Keratinocyte (primary cell): Measurements from ENCODE around the gene PAGE3. TPM values are rescaled to one million over a fixed set of nuclear protein-coding genes. Genes with fewer than 3 reads are reported as not detected.
A peak's percentile ranks its signal among the peaks of the same experiment; 100 is the strongest.

ENCODE experiments used
- DNase-seq: peaks from one replicate; pipeline ENCODE4 v3.0.0-alpha.2; 2011; ENCODE audit warnings: low read depth, missing footprints, low spot score
- FAIRE-seq: peaks from 2 replicates; lab custom pipeline; 2011; peaks lifted over from hg19 to GRCh38; lab: Jason Lieb, UNC
- H2AFZ ChIP-seq: 2 replicates; pipeline ENCODE4 v1.6.0; 2012; ENCODE audit warnings: low read length, control low read depth, inconsistent platforms; ENCODE audit not compliant: control insufficient read depth
- H3K27ac ChIP-seq: 2 replicates; pipeline ENCODE4 v1.5.1; 2011; ENCODE audit warnings: low read length; ENCODE audit not compliant: control insufficient read depth, insufficient read depth
- H3K27me3 ChIP-seq: 3 replicates; pipeline ENCODE4 v1.6.0; 2011; ENCODE audit warnings: low read length; ENCODE audit not compliant: control insufficient read depth, insufficient read depth; ENCODE audit errors: extremely low read depth
- H3K36me3 ChIP-seq, 2 experiments: 2 replicates in 1 of 2; 3 replicates in 1 of 2; pipeline ENCODE4 v1.5.1; 2011; ENCODE audit warnings: low read length in 2 of 2, mild to moderate bottlenecking in 1 of 2; ENCODE audit not compliant: control insufficient read depth in 2 of 2, insufficient read depth in 2 of 2; ENCODE audit errors: extremely low read depth in 1 of 2
- H3K4me1 ChIP-seq: 3 replicates; pipeline ENCODE4 v1.5.1; 2011; ENCODE audit warnings: low read length; ENCODE audit not compliant: control insufficient read depth, insufficient read depth; ENCODE audit errors: extremely low read depth
- H3K4me2 ChIP-seq: 3 replicates; pipeline ENCODE4 v1.6.0; 2011; ENCODE audit warnings: low read depth, low read length; ENCODE audit not compliant: control insufficient read depth, insufficient read depth; ENCODE audit errors: extremely low read depth
- H3K4me3 ChIP-seq, 3 experiments: fragments of 200-600 bp in 1 of 3; sonication (generic) in 1 of 3; 2 replicates in 2 of 3; 3 replicates in 1 of 3; pipeline ENCODE4 v1.5.1; 2011 to 2016; ENCODE audit warnings: low read length in 3 of 3, mild to moderate bottlenecking in 3 of 3, control low read depth in 2 of 3, inconsistent platforms in 1 of 3, low read depth in 1 of 3, mixed read lengths in 1 of 3, mixed run types in 1 of 3, moderate library complexity in 1 of 3; ENCODE audit not compliant: control insufficient read depth in 2 of 3, insufficient read depth in 2 of 3; ENCODE audit errors: extremely low read depth in 1 of 3
- H3K79me2 ChIP-seq: 2 replicates; pipeline ENCODE4 v1.6.0; 2012; ENCODE audit warnings: low read length; ENCODE audit not compliant: control insufficient read depth, insufficient read depth
- H3K9ac ChIP-seq: 3 replicates; pipeline ENCODE4 v1.6.0; 2011; ENCODE audit warnings: low read length; ENCODE audit not compliant: control insufficient read depth, insufficient read depth; ENCODE audit errors: extremely low read depth
- H3K9me1 ChIP-seq: 3 replicates; pipeline ENCODE4 v1.6.0; 2011; ENCODE audit warnings: low read length; ENCODE audit not compliant: control insufficient read depth, insufficient read depth; ENCODE audit errors: extremely low read depth
- H3K9me3 ChIP-seq: 2 replicates; pipeline ENCODE4 v1.5.1; 2012; ENCODE audit warnings: low read depth, low read length; ENCODE audit not compliant: control insufficient read depth
- H4K20me1 ChIP-seq: 3 replicates; pipeline ENCODE4 v1.6.0; 2011; ENCODE audit warnings: low read length; ENCODE audit not compliant: control insufficient read depth, insufficient read depth; ENCODE audit errors: extremely low read depth
- CTCF ChIP-seq, 3 experiments: IDR thresholded peaks in 1 of 3; conservative IDR thresholded peaks in 1 of 3; optimal IDR thresholded peaks in 1 of 3; 2 replicates in 2 of 3; 3 replicates in 1 of 3; pipeline versions ENCODE3 to v1.5.1; 2011; ENCODE audit warnings: low read length in 3 of 3, mild to moderate bottlenecking in 3 of 3, moderate library complexity in 2 of 3, control low read depth in 1 of 3, inconsistent platforms in 1 of 3; ENCODE audit not compliant: insufficient read depth in 2 of 3; ENCODE audit errors: extremely low read depth in 1 of 3
- EZH2 ChIP-seq: IDR thresholded peaks from one replicate; pipeline ENCODE4 v1.6.1; 2012; ENCODE audit warnings: inconsistent platforms, mild to moderate bottlenecking, low read length, moderate library complexity
- dilution Hi-C: fragments of 300-500 bp; cut with MboI; formaldehyde crosslinking; loops from one replicate; pipeline ENCODE4 v1.7.0; 2020; ENCODE audit warnings: low sequenced_read_pairs; ENCODE audit not compliant: extremely low pct_ligation_motif_present
- polyA minus RNA-seq, 3 experiments: library from RNA; depleted of rRNA, polyadenylated mRNA; stranded (reverse); fragments of >200 nt; gene quantifications; 1 replicate in 1 of 3; 2 replicates in 1 of 3; 3 replicates in 1 of 3; pipeline ENCODE4 v1.2.3, GENCODE V29; 2011
- polyA plus RNA-seq, 5 experiments: library from polyadenylated mRNA; depleted of rRNA in 3 of 5; stranded (reverse) in 3 of 5; stranded (forward) in 1 of 5; unstranded in 1 of 5; fragments of >200 nt; gene quantifications; 1 replicate in 1 of 5; 2 replicates in 3 of 5; 3 replicates in 1 of 5; pipeline versions ENCODE4 v1.2.1 to v1.2.3, GENCODE V29; 2011 to 2012; ENCODE audit warnings: missing spikeins in 2 of 5, low read depth in 1 of 5, low replicate concordance in 1 of 5

The PAGE3 gene
- polyA plus RNA-seq (not detected in 3 replicates), polyA minus RNA-seq (not detected in 3 replicates)
- 0.50 TPM for polyA plus RNA-seq (2011; ENCODE audit: low read depth)
- polyA plus RNA-seq (2011; cell fraction: cytosol; rRNA removed): not detected in 2 replicates
- polyA plus RNA-seq (2011; cell fraction: nucleus; rRNA removed): not detected in 2 replicates
- not detected in 2 replicates for polyA plus RNA-seq (2012; ENCODE audit: low replicate concordance)
- not detected for polyA minus RNA-seq (2011; cell fraction: cytosol; rRNA and poly(A)+ RNA removed)
- polyA minus RNA-seq (2011; cell fraction: nucleus; rRNA and poly(A)+ RNA removed): not detected in 2 replicates

DNA sequence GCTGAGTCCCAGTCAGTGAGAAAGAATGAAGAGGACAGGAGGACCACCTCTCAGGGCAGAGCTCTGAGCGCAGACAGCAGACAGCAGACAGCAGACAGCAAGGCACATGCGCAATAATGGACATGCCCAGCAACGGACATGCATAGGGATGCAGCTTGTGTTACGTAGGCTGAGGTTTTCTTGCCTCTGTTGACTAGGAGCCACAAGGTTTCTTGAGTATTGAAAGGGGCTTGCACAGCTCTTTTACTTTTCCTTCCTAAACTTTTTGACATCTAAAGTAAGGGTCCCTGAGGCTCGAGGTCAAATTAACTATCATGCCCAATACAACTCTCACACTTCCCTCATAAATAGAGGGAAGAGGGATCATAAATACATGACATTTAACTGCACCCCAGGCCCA, at the start of gene PAGE3:
PAGE3 (minus strand) TSS at position 101 of the 400 bp plus-strand sequence. CDS start 1,013 bp downstream, outside the sequence.
- Histone ChIP-seq H3K27ac (no peak within 1 kb of the TSS), H3K4me3 (no peak within 1 kb of the TSS), H3K27me3 (no peaks in the 10 kb centered on the region), H3K9ac (no peak within 1 kb of the TSS), H4K20me1 (no peaks in the 10 kb centered on the region), H3K4me2 (no peak within 1 kb of the TSS), H3K79me2 (no peaks in the 10 kb centered on the region), H3K4me1 (no peaks in the 10 kb centered on the region), H3K36me3 (no peaks in the 10 kb centered on the region), H2AFZ (no peak within 1 kb of the TSS), H3K9me3 (peaks cover 2% of the 10 kb centered on the region), H3K9me1 (no peaks in the 10 kb centered on the region)
- FAIRE-seq (no peak), DNase-seq (no peak)
- dilution Hi-C loops: no loop called here
- TF ChIP-seq CTCF (optimal IDR thresholded peaks at IDR 0.05 in 1 of 3, IDR thresholded peaks at IDR 0.05 in 1 of 3, conservative IDR thresholded peaks at IDR 0.05 in 1 of 3; ENCODE audit: extremely low read depth in 1 of 3, insufficient read depth in 2 of 3, low read length in 3 of 3) (no peak), EZH2 (no peak)

DNA sequence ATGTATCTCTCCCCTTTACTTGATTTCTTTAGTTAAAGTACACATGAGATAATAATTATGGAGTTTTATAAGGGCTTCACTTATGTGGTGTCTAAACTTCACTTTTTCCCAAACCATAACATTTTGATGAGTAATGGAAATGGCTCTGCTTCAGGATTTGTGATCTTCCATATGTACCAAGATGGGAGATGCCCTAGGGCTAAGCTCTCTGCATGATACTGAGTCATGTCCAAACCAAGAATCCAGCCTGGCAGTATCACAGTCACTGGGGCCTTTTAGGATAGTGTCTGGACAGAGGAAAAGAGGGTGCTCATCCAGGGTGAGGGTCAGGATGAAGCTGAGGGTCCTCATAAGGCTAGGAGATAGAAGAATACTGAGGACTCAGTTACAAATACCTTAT, 47.9 kb upstream of the PAGE3 start:
- no peak overlapping the region for H3K4me2 ChIP-seq
- no peak for FAIRE-seq
- peak; percentile 11 for DNase-seq
- H3K4me1 ChIP-seq: no peaks in the 10 kb centered on the region
- no peaks in the 10 kb centered on the region for H3K9me3 ChIP-seq
- H3K79me2 ChIP-seq: no peaks in the 10 kb centered on the region
- H3K4me3 ChIP-seq: no peak overlapping the region
- H3K9ac ChIP-seq: no peak overlapping the region
- no peaks in the 10 kb centered on the region for H3K36me3 ChIP-seq
- H3K9me1 ChIP-seq: no peaks in the 10 kb centered on the region
- H3K27me3 ChIP-seq: no peaks in the 10 kb centered on the region
- no peaks in the 10 kb centered on the region for H4K20me1 ChIP-seq
- dilution Hi-C loops: no loop called here
- H3K27ac ChIP-seq: no peak overlapping the region
- no peak overlapping the region for H2AFZ ChIP-seq
- TF ChIP-seq CTCF (optimal IDR thresholded peaks at IDR 0.05 in 1 of 3, IDR thresholded peaks at IDR 0.05 in 1 of 3, conservative IDR thresholded peaks at IDR 0.05 in 1 of 3; ENCODE audit: extremely low read depth in 1 of 3, insufficient read depth in 2 of 3, low read length in 3 of 3): no peak
- TF ChIP-seq EZH2: no peak
